DND-41 (cell line): ENCODE results near the gene EML5.
A peak's percentile ranks its signal among the peaks of the same experiment; 100 is the strongest.

Experiments
- ATAC-seq: fragments of 200-7000 bp; cut with Tn5 transposase; 3 replicates; pipeline ENCODE4 v1.9.1; 2021; ENCODE audit warnings: low read depth; ENCODE audit not compliant: insufficient read depth
- DNase-seq: peaks from one replicate; pipeline ENCODE4 v3.0.0-alpha.2; 2020
- H2AFZ ChIP-seq: 2 replicates; pipeline ENCODE4 v1.6.0; 2012; ENCODE audit warnings: low read depth, low read length
- H3K27ac ChIP-seq: 2 replicates; pipeline ENCODE4 v1.5.1; 2012; ENCODE audit warnings: low read length, inconsistent platforms
- H3K27me3 ChIP-seq: fragments of 200-600 bp; sonication (generic); 2 replicates; pipeline ENCODE4 v1.6.0; 2012; ENCODE audit warnings: low read length, mild to moderate bottlenecking, inconsistent platforms; ENCODE audit not compliant: insufficient read depth, poor library complexity
- H3K36me3 ChIP-seq: 2 replicates; pipeline ENCODE4 v1.5.1; 2012; ENCODE audit warnings: low read length, inconsistent platforms; ENCODE audit not compliant: insufficient read depth
- H3K4me1 ChIP-seq: 2 replicates; pipeline ENCODE4 v1.5.1; 2012; ENCODE audit warnings: mild to moderate bottlenecking, low read length; ENCODE audit not compliant: insufficient read depth
- H3K4me2 ChIP-seq: 2 replicates; pipeline ENCODE4 v1.6.0; 2012; ENCODE audit warnings: mild to moderate bottlenecking, moderate library complexity, low read length, inconsistent platforms; ENCODE audit not compliant: insufficient read depth
- H3K4me3 ChIP-seq, 2 experiments: fragments of 200-600 bp in 1 of 2; shearing (Covaris generic) in 1 of 2; 2 replicates each; pipeline ENCODE4 v1.5.1; 2012 to 2016; ENCODE audit warnings: inconsistent platforms in 2 of 2, low read length in 2 of 2, mild to moderate bottlenecking in 2 of 2, low read depth in 1 of 2, moderate library complexity in 1 of 2
- H3K79me2 ChIP-seq: 2 replicates; pipeline ENCODE4 v1.6.0; 2012; ENCODE audit warnings: low read length, inconsistent platforms; ENCODE audit not compliant: insufficient read depth
- H3K9ac ChIP-seq: 2 replicates; pipeline ENCODE4 v1.6.0; 2012; ENCODE audit warnings: low read depth, mild to moderate bottlenecking, inconsistent platforms, low read length, moderate library complexity
- H3K9me3 ChIP-seq: 2 replicates; pipeline ENCODE4 v1.5.1; 2012; ENCODE audit warnings: low read length, moderate library complexity, mild to moderate bottlenecking, inconsistent platforms; ENCODE audit not compliant: insufficient read depth, severe bottlenecking
- H4K20me1 ChIP-seq: 2 replicates; pipeline ENCODE4 v1.6.0; 2012; ENCODE audit warnings: low read length; ENCODE audit not compliant: insufficient read depth
- CTCF ChIP-seq: IDR thresholded peaks from 2 replicates; pipeline ENCODE4 v1.5.1; 2012; ENCODE audit warnings: borderline replicate concordance, low read length, moderate library complexity, mild to moderate bottlenecking; ENCODE audit not compliant: poor library complexity, severe bottlenecking; ENCODE audit errors: extremely low read depth
- EZH2 ChIP-seq: IDR thresholded peaks from 3 replicates; pipeline ENCODE4 v1.6.1; 2012; ENCODE audit warnings: borderline replicate concordance, low read depth, mild to moderate bottlenecking, moderate library complexity, low read length, inconsistent platforms; ENCODE audit not compliant: severe bottlenecking

The EML5 gene

GRCh38 chr14:88614218-88614907 lies 178.4 kb downstream of the EML5 start:
- H2AFZ ChIP-seq: no peak overlapping the region

DNA sequence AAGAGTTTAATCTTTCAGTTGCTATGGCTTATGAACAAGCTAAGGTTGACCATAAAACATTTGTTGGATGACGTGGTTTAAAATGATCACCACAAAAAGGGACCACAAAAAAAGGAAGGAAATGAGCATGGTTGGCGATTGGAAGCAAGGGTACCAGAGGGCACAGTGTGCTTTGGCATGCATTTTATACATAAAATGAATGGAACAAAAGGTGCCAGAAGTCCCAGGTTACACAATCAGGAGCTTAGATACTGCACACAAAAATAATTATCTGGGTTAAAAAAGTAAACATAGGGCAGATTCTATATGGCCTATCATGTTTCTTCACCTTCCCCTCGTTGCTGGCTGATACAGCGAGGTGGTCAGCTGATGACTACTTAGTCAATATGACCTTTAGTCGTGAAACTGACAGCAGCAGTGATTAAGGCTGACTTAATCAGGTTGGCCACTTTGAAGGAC lies 179.2 kb downstream of the EML5 start:
- no peaks in the 10 kb centered on the region for H4K20me1 ChIP-seq
- ATAC-seq (peak; percentile 74), DNase-seq (no peak)
- H3K27ac ChIP-seq: no peak overlapping the region
- H3K27me3 ChIP-seq: no peaks in the 10 kb centered on the region
- no peak overlapping the region for H3K4me2 ChIP-seq
- H3K9ac ChIP-seq: no peak overlapping the region
- H2AFZ ChIP-seq: no peak overlapping the region
- no peak for TF ChIP-seq CTCF
- TF ChIP-seq EZH2: no peak
- H3K4me1 ChIP-seq: no peaks in the 10 kb centered on the region
- H3K36me3 ChIP-seq: peaks cover 92% of the 10 kb centered on the region
- no peak overlapping the region for H3K4me3 ChIP-seq
- no peaks in the 10 kb centered on the region for H3K79me2 ChIP-seq
- H3K9me3 ChIP-seq: no peaks in the 10 kb centered on the region

More at GRCh38 chr14:88614218-88614907, 178.4 kb downstream of the EML5 start:
- Histone ChIP-seq H3K36me3 (peaks cover 84% of the 10 kb centered on the region), H4K20me1 (no peaks in the 10 kb centered on the region), H3K4me2 (no peak overlapping the region), H3K4me3 (no peak overlapping the region), H3K27ac (no peak overlapping the region), H3K79me2 (no peaks in the 10 kb centered on the region), H3K9me3 (no peaks in the 10 kb centered on the region), H3K9ac (no peak overlapping the region), H3K27me3 (no peaks in the 10 kb centered on the region), H3K4me1 (no peaks in the 10 kb centered on the region)
- DNase-seq (no peak), ATAC-seq (no peak)
- no peak for TF ChIP-seq EZH2
- no peak for TF ChIP-seq CTCF

- Histone ChIP-seq H3K4me1 (no peaks in the 10 kb centered on the region), H4K20me1 (0 out of 2 replicates have a peak, but pooled peaks cover 3% of the 10 kb centered on the region), H3K79me2 (no peaks in the 10 kb centered on the region), H3K27ac (no peak overlapping the region), H3K27me3 (no peaks in the 10 kb centered on the region), H3K4me2 (no peak overlapping the region), H2AFZ (no peak overlapping the region), H3K4me3 (no peak overlapping the region), H3K9ac (no peak overlapping the region), H3K9me3 (no peaks in the 10 kb centered on the region), H3K36me3 (peaks cover 94% of the 10 kb centered on the region)
- ATAC-seq: no peak
- DNase-seq: no peak
- TF ChIP-seq EZH2 (no peak), CTCF (no peak)
These were observed 179.8 kb downstream of the EML5 start for GRCh38 chr14:88612981-88613380.
